SK-N-SH treated with all-trans-retinoic acid at 6 μM for 48 hours (cell line): ENCODE measurements around the gene KRTAP5-8.

ENCODE experiments used
- ATAC-seq: fragments of 200-7000 bp; cut with Tn5 transposase; 3 replicates; pipeline ENCODE4 v1.9.1; 2020; ENCODE audit warnings: mild to moderate bottlenecking, moderate library complexity
- ARNTL ChIP-seq: fragments of 450-650 bp; formaldehyde crosslinking; IDR thresholded peaks from 2 replicates; pipeline ENCODE4 v1.5.0; 2020; ENCODE audit warnings: low read depth, mild to moderate bottlenecking, moderate library complexity, borderline replicate concordance
- BACH2 ChIP-seq: fragments of 250-450 bp; sonication (Bioruptor Pico); IDR thresholded peaks from 2 replicates; pipeline ENCODE4 v1.9.0; 2021; ENCODE audit warnings: mild to moderate bottlenecking, borderline replicate concordance
- ESRRG ChIP-seq: fragments of 250-450 bp; sonication (Bioruptor Pico); IDR thresholded peaks from 2 replicates; pipeline ENCODE4 v1.6.1; 2021; ENCODE audit warnings: mild to moderate bottlenecking
- ISL1 ChIP-seq: fragments of 250-450 bp; sonication (Bioruptor Pico); IDR thresholded peaks from 2 replicates; pipeline ENCODE4 v2.1.2; 2022; ENCODE audit warnings: mild to moderate bottlenecking, moderate library complexity
- OSR1 ChIP-seq: fragments of 250-450 bp; sonication (Bioruptor Pico); IDR thresholded peaks from 2 replicates; pipeline ENCODE4 v1.8.0; 2022; ENCODE audit warnings: moderate library complexity, mild to moderate bottlenecking, inconsistent platforms
- PPARA ChIP-seq: fragments of 250-450 bp; sonication (Bioruptor Pico); IDR thresholded peaks from 2 replicates; pipeline ENCODE4 v1.5.0; 2020; ENCODE audit warnings: mild to moderate bottlenecking, borderline replicate concordance
- RARB ChIP-seq: fragments of 250-450 bp; sonication (Bioruptor Pico); IDR thresholded peaks from 2 replicates; pipeline ENCODE4 v1.8.0; 2021; ENCODE audit warnings: mild to moderate bottlenecking, moderate library complexity
- SNAI2 ChIP-seq: fragments of 250-450 bp; sonication (Bioruptor Pico); IDR thresholded peaks from 2 replicates; pipeline ENCODE4 v1.5.0; 2020; ENCODE audit warnings: mild to moderate bottlenecking, moderate library complexity
- ZC3H10 ChIP-seq: fragments of 250-450 bp; sonication (Bioruptor Pico); IDR thresholded peaks from 2 replicates; pipeline ENCODE4 v1.5.1; 2021; ENCODE audit warnings: mild to moderate bottlenecking, moderate library complexity
- ZFP3 ChIP-seq: fragments of 250-450 bp; sonication (Bioruptor Pico); IDR thresholded peaks from 2 replicates; pipeline ENCODE4 v1.5.0; 2020; ENCODE audit warnings: mild to moderate bottlenecking, moderate library complexity
- ZFP30 ChIP-seq: fragments of 450-650 bp; formaldehyde crosslinking; IDR thresholded peaks from 2 replicates; pipeline ENCODE4 v1.5.0; 2022; ENCODE audit warnings: mild to moderate bottlenecking, moderate library complexity
- ZNF565 ChIP-seq: fragments of 450-650 bp; formaldehyde crosslinking; conservative IDR thresholded peaks from 2 replicates; pipeline ENCODE4 v1.5.0; 2020; ENCODE audit warnings: low read depth, mild to moderate bottlenecking, moderate library complexity
- ZNF8 ChIP-seq: fragments of 450-650 bp; formaldehyde crosslinking; IDR thresholded peaks from 2 replicates; pipeline ENCODE4 v1.5.0; 2020; ENCODE audit warnings: mild to moderate bottlenecking, moderate library complexity
- TF ChIP-seq, protein P1 (sequence below): fragments of 250-450 bp; sonication (Bioruptor Pico); IDR thresholded peaks from 2 replicates; pipeline ENCODE4 v1.5.1; 2021; ENCODE audit warnings: mild to moderate bottlenecking, moderate library complexity
- TF ChIP-seq, protein P2 (sequence below): fragments of 250-450 bp; sonication (Bioruptor Pico); IDR thresholded peaks from 2 replicates; pipeline ENCODE4 v1.5.1; 2020; ENCODE audit warnings: low read depth, mild to moderate bottlenecking, moderate library complexity
- TF ChIP-seq, protein P3 (sequence below): fragments of 250-450 bp; sonication (Bioruptor Pico); IDR thresholded peaks from 2 replicates; pipeline ENCODE4 v1.5.0; 2020; ENCODE audit warnings: mild to moderate bottlenecking, moderate library complexity
- TF ChIP-seq, protein P4 (sequence below): fragments of 250-450 bp; sonication (Bioruptor Pico); IDR thresholded peaks from 2 replicates; pipeline ENCODE4 v1.8.0; 2021; ENCODE audit warnings: low read depth, mild to moderate bottlenecking, moderate library complexity, borderline replicate concordance
- TF ChIP-seq, protein P5 (sequence below): fragments of 250-450 bp; sonication (Bioruptor Pico); IDR thresholded peaks from 2 replicates; pipeline ENCODE4 v1.8.0; 2020; ENCODE audit warnings: mild to moderate bottlenecking, moderate library complexity, borderline replicate concordance

Gene KRTAP5-8

DNA sequence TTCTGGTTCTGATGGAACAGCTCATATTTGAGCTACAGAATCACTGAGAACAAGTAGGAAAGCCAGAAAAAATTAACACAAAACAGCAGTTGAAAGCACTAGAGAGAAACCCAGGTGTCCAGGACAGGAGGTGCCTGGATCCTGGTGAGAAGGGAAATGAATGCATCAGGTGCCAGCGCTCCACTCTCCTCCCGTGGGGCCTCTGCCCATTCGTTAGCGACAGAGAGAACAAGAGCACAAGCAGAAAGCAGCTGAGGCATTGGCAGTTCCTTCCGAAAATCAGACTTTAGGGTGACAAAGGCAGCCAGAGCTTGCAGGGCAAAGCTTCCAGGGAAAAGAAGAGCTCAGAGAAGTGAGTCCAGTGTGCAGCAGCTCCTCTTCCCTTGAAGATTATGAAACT is 30.7 kb upstream of the KRTAP5-8 start:
- no peak for ATAC-seq
- no peak for TF ChIP-seq BACH2 (CRISPR knock-in tag)

DNA sequence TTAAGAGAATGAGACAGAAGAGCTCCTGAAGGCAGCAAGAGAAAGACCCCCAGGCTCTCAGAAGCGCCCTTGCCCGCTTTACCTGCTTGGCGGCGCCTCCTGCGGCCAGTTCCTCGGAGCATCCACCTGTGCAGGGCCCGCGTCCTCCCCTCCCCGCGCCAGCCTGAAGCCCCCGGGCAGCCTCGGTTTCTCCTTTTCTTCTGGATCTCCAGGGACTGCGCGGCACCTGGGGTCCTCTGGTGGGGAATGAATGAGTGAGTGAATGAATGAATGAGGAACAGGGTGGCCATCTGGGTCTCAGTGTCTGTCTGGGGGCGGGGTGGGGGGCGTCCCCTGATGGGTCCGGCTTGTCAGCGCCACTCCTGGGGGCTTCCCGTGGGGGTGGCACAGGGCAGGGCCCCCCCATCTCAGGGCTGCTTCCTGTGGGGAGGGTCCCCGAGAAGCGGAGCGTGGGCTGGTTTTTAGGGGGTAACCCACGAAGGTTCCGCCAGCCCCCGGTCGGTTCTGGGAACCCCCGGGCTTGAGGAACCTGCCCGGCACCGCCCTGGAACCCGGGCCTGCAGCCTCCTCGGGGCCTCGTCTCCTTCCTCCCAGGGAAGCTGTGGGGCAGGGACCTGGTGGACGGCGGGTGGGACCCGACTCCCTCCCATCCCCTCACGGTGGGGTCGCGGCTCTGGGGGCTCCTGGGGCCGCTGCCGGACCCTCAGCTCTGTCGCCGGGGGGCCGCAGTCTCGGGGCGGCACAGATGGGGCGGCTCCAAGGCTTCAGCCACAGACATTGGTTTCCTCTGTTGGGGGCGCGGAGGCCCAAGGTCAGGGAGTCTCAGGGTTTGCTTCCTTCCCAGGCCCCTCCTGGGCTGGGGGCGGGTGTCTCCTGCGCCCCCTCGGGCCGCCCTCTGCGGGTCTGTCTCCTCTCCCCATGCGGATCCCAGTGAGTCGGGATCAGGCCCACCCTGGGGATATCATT is 19.0 kb upstream of the KRTAP5-8 start:
- no peak for ATAC-seq

DNA sequence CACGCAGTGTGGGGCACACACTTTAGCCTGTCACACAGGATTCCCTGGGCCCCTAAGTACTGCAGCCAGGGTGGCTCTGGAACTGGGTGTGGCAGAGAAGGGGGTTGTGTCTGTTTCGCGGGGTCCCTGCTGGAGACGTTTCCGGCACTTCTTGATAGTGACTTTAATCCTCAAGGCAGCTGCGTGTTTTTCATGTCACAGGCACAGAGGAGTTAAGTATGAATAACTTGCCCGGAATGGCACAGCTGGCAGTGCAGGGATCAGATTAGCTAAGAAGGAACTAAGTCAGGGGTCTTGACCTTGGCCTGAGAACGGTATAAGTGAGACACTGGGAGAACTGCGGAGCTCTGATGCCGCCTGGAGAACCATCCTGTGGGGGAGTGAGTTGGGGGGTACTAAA is 18.3 kb upstream of the KRTAP5-8 start:
- ATAC-seq: no peak
- no peak for TF ChIP-seq ZC3H10
- TF ChIP-seq, protein P1, sequence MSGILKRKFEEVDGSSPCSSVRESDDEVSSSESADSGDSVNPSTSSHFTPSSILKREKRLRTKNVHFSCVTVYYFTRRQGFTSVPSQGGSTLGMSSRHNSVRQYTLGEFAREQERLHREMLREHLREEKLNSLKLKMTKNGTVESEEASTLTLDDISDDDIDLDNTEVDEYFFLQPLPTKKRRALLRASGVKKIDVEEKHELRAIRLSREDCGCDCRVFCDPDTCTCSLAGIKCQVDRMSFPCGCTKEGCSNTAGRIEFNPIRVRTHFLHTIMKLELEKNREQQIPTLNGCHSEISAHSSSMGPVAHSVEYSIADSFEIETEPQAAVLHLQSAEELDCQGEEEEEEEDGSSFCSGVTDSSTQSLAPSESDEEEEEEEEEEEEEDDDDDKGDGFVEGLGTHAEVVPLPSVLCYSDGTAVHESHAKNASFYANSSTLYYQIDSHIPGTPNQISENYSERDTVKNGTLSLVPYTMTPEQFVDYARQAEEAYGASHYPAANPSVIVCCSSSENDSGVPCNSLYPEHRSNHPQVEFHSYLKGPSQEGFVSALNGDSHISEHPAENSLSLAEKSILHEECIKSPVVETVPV: no peak

More for the DNA sequence above, 19.0 kb upstream of the KRTAP5-8 start:
- TF ChIP-seq, protein P2, sequence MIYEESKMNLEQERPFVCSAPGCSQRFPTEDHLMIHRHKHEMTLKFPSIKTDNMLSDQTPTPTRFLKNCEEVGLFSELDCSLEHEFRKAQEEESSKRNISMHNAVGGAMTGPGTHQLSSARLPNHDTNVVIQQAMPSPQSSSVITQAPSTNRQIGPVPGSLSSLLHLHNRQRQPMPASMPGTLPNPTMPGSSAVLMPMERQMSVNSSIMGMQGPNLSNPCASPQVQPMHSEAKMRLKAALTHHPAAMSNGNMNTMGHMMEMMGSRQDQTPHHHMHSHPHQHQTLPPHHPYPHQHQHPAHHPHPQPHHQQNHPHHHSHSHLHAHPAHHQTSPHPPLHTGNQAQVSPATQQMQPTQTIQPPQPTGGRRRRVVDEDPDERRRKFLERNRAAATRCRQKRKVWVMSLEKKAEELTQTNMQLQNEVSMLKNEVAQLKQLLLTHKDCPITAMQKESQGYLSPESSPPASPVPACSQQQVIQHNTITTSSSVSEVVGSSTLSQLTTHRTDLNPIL (CRISPR knock-in tag): no peak
- no peak for TF ChIP-seq ZC3H10
- no peak for TF ChIP-seq ISL1 (CRISPR knock-in tag)
- TF ChIP-seq, protein P3, sequence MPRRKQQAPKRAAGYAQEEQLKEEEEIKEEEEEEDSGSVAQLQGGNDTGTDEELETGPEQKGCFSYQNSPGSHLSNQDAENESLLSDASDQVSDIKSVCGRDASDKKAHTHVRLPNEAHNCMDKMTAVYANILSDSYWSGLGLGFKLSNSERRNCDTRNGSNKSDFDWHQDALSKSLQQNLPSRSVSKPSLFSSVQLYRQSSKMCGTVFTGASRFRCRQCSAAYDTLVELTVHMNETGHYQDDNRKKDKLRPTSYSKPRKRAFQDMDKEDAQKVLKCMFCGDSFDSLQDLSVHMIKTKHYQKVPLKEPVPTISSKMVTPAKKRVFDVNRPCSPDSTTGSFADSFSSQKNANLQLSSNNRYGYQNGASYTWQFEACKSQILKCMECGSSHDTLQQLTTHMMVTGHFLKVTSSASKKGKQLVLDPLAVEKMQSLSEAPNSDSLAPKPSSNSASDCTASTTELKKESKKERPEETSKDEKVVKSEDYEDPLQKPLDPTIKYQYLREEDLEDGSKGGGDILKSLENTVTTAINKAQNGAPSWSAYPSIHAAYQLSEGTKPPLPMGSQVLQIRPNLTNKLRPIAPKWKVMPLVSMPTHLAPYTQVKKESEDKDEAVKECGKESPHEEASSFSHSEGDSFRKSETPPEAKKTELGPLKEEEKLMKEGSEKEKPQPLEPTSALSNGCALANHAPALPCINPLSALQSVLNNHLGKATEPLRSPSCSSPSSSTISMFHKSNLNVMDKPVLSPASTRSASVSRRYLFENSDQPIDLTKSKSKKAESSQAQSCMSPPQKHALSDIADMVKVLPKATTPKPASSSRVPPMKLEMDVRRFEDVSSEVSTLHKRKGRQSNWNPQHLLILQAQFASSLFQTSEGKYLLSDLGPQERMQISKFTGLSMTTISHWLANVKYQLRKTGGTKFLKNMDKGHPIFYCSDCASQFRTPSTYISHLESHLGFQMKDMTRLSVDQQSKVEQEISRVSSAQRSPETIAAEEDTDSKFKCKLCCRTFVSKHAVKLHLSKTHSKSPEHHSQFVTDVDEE (CRISPR knock-in tag): no peak
- no peak for TF ChIP-seq RARB
- no peak for TF ChIP-seq PPARA (CRISPR knock-in tag)
- no peak for TF ChIP-seq OSR1
- TF ChIP-seq ESRRG (CRISPR knock-in tag): no peak
- no peak for TF ChIP-seq SNAI2 (CRISPR knock-in tag)
- TF ChIP-seq ZFP30: no peak
- no peak for TF ChIP-seq ZNF8 (CRISPR knock-in tag)
- no peak for TF ChIP-seq ZNF565 (CRISPR knock-in tag)
- TF ChIP-seq, protein P4, sequence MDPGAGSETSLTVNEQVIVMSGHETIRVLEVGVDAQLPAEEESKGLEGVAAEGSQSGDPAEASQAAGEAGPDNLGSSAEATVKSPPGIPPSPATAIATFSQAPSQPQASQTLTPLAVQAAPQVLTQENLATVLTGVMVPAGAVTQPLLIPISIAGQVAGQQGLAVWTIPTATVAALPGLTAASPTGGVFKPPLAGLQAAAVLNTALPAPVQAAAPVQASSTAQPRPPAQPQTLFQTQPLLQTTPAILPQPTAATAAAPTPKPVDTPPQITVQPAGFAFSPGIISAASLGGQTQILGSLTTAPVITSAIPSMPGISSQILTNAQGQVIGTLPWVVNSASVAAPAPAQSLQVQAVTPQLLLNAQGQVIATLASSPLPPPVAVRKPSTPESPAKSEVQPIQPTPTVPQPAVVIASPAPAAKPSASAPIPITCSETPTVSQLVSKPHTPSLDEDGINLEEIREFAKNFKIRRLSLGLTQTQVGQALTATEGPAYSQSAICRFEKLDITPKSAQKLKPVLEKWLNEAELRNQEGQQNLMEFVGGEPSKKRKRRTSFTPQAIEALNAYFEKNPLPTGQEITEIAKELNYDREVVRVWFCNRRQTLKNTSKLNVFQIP: no peak

DNA sequence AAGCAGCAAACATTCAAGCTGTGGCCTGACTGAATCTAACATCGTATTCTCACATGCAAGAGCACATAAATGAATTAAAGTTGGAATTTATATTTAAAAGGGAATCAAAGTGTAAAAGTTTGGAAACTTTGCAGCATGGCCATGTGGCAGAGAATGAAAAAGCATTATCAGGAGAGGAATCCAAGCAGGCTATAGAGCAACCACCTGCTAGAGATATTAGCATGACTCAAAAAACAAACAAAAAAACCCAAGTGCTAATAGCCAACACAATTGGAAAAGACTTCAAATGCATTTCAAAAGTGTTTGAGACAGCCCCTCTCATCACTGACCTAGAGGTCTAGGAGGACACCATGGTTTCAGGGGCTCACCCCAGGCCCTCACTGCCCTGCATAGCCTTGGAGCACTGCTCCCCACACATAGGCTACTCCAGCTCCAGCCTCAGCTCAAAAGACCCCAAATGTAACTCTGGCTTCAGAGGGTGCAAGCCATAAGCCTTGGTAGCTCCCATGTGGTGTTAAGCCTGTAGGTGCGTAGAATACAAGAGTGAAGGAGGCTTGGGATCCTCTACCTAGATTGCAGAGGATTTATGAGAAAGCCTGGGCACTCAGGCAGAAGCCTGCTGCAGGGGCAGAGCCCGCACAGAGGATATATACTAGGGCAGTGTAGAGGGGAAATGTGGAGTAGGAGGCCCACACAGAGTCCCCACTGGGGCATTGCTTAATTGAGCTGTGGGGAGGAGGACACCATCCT is 12.5 kb upstream of the KRTAP5-8 start:
- ATAC-seq: no peak
- TF ChIP-seq, protein P2 (CRISPR knock-in tag): no peak
- TF ChIP-seq SNAI2 (CRISPR knock-in tag) (no peak), ZNF8 (CRISPR knock-in tag) (no peak), ZFP30 (no peak), ZFP3 (CRISPR knock-in tag) (no peak), ESRRG (CRISPR knock-in tag) (no peak), ARNTL (CRISPR knock-in tag) (no peak), BACH2 (CRISPR knock-in tag) (no peak), OSR1 (no peak), PPARA (CRISPR knock-in tag) (no peak), ISL1 (CRISPR knock-in tag) (no peak), ZC3H10 (no peak), ZNF565 (CRISPR knock-in tag) (no peak)
- TF ChIP-seq, protein P5, sequence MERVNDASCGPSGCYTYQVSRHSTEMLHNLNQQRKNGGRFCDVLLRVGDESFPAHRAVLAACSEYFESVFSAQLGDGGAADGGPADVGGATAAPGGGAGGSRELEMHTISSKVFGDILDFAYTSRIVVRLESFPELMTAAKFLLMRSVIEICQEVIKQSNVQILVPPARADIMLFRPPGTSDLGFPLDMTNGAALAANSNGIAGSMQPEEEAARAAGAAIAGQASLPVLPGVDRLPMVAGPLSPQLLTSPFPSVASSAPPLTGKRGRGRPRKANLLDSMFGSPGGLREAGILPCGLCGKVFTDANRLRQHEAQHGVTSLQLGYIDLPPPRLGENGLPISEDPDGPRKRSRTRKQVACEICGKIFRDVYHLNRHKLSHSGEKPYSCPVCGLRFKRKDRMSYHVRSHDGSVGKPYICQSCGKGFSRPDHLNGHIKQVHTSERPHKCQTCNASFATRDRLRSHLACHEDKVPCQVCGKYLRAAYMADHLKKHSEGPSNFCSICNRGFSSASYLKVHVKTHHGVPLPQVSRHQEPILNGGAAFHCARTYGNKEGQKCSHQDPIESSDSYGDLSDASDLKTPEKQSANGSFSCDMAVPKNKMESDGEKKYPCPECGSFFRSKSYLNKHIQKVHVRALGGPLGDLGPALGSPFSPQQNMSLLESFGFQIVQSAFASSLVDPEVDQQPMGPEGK (CRISPR knock-in tag): no peak
- TF ChIP-seq, protein P4: no peak
- TF ChIP-seq, protein P1: no peak
